SH-SY5Y (cell line): ENCODE results near the gene TLCD1.

Experiments
- GATA2 ChIP-seq: IDR thresholded peaks from 2 replicates; pipeline ENCODE4 v1.6.1; 2011; ENCODE audit warnings: mild to moderate bottlenecking, low read depth, low read length
- GATA3 ChIP-seq: IDR thresholded peaks from 2 replicates; pipeline ENCODE4 v1.6.1; 2011; ENCODE audit warnings: low read depth, mild to moderate bottlenecking, low read length, moderate library complexity

DNA sequence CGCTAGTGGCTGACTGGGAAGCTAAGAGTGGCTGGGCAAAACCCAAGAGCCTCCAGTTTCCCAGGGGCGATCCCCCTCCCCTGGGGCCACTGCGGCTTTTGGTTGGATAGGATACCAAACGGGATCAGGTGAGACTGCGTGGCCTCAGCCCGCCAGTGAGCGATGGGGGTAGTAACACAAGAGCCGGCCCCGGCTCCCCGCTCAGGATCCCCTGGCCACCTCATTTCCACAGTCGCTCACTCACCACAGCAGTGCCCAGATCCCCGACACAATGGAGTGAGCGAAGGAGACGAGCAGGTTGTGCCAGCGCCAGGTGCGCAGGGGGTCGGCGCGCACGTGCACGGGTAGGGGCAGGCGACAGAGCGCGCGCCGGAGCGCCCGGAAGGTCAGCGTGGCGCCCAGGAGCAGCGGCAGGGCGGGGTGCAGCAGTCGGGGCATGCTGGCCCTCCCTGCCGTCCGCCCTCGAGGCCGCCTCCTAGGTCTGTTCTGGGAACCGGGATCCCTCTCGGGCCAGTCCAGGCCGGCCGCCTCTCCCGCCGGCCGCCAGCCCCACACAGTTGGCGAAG, 290 bp downstream of the TLCD1 start:
- TF ChIP-seq GATA2 (no peak), GATA3 (no peak)
